ENCODE measurements around the gene RAD51B. TPM values are rescaled to one million over a fixed set of nuclear protein-coding genes. Genes with fewer than 3 reads are reported as not detected.

RAD51B gene
- total and polyA plus RNA-seq, 4 donors, result 2.5 to 95.0 (median 9.6) TPM

GRCh38 chr14:68584786-68585185 lies 765.2 kb downstream of the RAD51B start:
- WGBS, 2 donors, result 74 to 82% methylated on average over 4 of the region's 4 CpGs
- TF ChIP-seq CTCF (IDR thresholded peaks at IDR 0.05; ENCODE audit: control extremely low read depth, extremely low read depth), result no peak
- peaks cover 0 to 44% (median 13%) of the 10 kb centered on the region in 5 donors for H3K4me1 ChIP-seq (ENCODE audit: control insufficient read depth in 5 of 5, insufficient read depth in 5 of 5, low read length in 5 of 5)
- ATAC-seq (ENCODE audit: insufficient read depth, low FRiP score), result no peak
- H3K9ac ChIP-seq (ENCODE audit: insufficient read depth in 1 of 2, low read length in 2 of 2), result no peak overlapping the region
- H3K9me3 ChIP-seq (ENCODE audit: control insufficient read depth in 4 of 4, insufficient read depth in 3 of 4, low read length in 3 of 4), result no peaks in the 10 kb centered on the region
- no peak overlapping the region for H3K4me3 ChIP-seq
- no peak overlapping the region for H3K27ac ChIP-seq (ENCODE audit: low read depth in 1 of 2, low read length in 1 of 2)
- no peak for DNase-seq
- H3K27me3 ChIP-seq (ENCODE audit: control insufficient read depth in 3 of 3, insufficient read depth in 3 of 3, low read length in 2 of 3), result no peaks in the 10 kb centered on the region
- no peaks in the 10 kb centered on the region for H3K36me3 ChIP-seq (ENCODE audit: control insufficient read depth in 4 of 4, insufficient read depth in 4 of 4, low read length in 4 of 4)

- Histone ChIP-seq H3K4me3 (no peak overlapping the region), H3K9me3 (ENCODE audit: control insufficient read depth in 4 of 4, insufficient read depth in 3 of 4, low read length in 3 of 4) (no peaks in the 10 kb centered on the region), H3K27ac (ENCODE audit: low read depth in 1 of 2, low read length in 1 of 2) (no peak overlapping the region), H3K27me3 (ENCODE audit: control insufficient read depth in 3 of 3, insufficient read depth in 3 of 3, low read length in 2 of 3) (no peaks in the 10 kb centered on the region), H3K9ac (ENCODE audit: insufficient read depth in 1 of 2, low read length in 2 of 2) (no peak overlapping the region), H3K36me3 (ENCODE audit: control insufficient read depth in 4 of 4, insufficient read depth in 4 of 4, low read length in 4 of 4) (no peaks in the 10 kb centered on the region), H3K4me1 (ENCODE audit: control insufficient read depth in 5 of 5, insufficient read depth in 5 of 5, low read length in 5 of 5) (peaks cover 0 to 49% (median 14%) of the 10 kb centered on the region in 5 donors)
- 83 to 84% methylated on average over 16 of the region's 16 CpGs for WGBS, 2 donors
- no peak for TF ChIP-seq CTCF (IDR thresholded peaks at IDR 0.05; ENCODE audit: control extremely low read depth, extremely low read depth)
- peak; percentile 70 to 75 (median 71) for DNase-seq
- no peak for ATAC-seq (ENCODE audit: insufficient read depth, low FRiP score)
These were observed 766.1 kb downstream of the RAD51B start for GRCh38 chr14:68585690-68586089.

- no peaks in the 10 kb centered on the region for H3K27me3 ChIP-seq (ENCODE audit: control insufficient read depth in 3 of 3, insufficient read depth in 3 of 3, low read length in 2 of 3)
- no peaks in the 10 kb centered on the region for H3K36me3 ChIP-seq (ENCODE audit: control insufficient read depth in 4 of 4, insufficient read depth in 4 of 4, low read length in 4 of 4)
- no peaks in the 10 kb centered on the region for H3K9me3 ChIP-seq (ENCODE audit: control insufficient read depth in 4 of 4, insufficient read depth in 3 of 4, low read length in 3 of 4)
- H3K4me3 ChIP-seq, result no peak overlapping the region
- H3K4me1 ChIP-seq (ENCODE audit: control insufficient read depth in 5 of 5, insufficient read depth in 5 of 5, low read length in 5 of 5), result peaks cover 0 to 50% (median 14%) of the 10 kb centered on the region in 5 donors
- DNase-seq (peak; percentile 43 to 76 (median 62)), ATAC-seq (ENCODE audit: insufficient read depth, low FRiP score) (no peak)
- peak overlapping the region in 1 of 2 donors; percentile 75 for H3K27ac ChIP-seq (ENCODE audit: low read depth in 1 of 2, low read length in 1 of 2)
- no peak overlapping the region for H3K9ac ChIP-seq (ENCODE audit: insufficient read depth in 1 of 2, low read length in 2 of 2)
- 69 to 82% methylated on average over 13 of the region's 13 CpGs for WGBS, 2 donors
- no peak for TF ChIP-seq CTCF (IDR thresholded peaks at IDR 0.05; ENCODE audit: control extremely low read depth, extremely low read depth)
These were observed 767.5 kb downstream of the RAD51B start for GRCh38 chr14:68586896-68587751.
